ENCODE measurements around the gene SDC4.
A peak's percentile ranks its signal among the peaks of the same experiment; 100 is the strongest.

The SDC4 gene

DNA sequence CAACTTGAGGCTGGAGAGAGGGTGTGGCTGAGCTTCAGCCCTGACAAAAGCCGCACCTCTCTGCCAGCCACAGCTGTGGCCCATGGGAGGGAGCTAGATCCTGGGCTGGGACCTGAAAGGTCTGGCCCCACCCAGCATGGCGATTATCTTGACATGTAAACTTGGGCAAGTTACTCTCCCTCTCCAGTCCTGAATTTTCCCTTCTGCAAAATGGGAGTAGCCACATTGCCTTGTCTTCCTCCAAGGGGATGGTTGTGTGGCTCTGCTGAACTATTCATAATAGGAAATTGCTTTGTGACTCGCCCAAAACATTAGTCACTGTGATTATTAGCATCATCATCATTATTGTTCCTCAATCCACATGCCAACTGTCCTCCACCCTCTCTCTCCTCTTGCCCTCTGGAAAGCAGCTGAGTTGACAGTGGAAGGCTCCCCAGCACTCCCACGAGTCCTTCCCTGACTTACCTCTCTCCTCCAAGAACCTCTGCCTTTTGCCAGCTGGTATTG is 64.6 kb downstream of the SDC4 start:
- Histone ChIP-seq H3K4me3 (no peak overlapping the region), H4K20me1 (no peaks in the 10 kb centered on the region), H3K9ac (no peak overlapping the region), H3K27ac (no peak overlapping the region), H3K4me1 (peaks cover 0 to 16% (median 0%) of the 10 kb centered on the region in 10 experiments; a peak in 7 of 20 replicates), H3K9me3 (replicated peaks in 1 of 11) (no peaks in the 10 kb centered on the region), H3K36me3 (no peaks in the 10 kb centered on the region), H3K4me2 (peak overlapping the region in 3 of 11 experiments; percentile 52 to 71 (median 60); a peak in 6 of 22 replicates), H3K27me3 (no peaks in the 10 kb centered on the region)
- TF ChIP-seq Cebpa-rat (IDR thresholded peaks at IDR 0.05): no peak

DNA sequence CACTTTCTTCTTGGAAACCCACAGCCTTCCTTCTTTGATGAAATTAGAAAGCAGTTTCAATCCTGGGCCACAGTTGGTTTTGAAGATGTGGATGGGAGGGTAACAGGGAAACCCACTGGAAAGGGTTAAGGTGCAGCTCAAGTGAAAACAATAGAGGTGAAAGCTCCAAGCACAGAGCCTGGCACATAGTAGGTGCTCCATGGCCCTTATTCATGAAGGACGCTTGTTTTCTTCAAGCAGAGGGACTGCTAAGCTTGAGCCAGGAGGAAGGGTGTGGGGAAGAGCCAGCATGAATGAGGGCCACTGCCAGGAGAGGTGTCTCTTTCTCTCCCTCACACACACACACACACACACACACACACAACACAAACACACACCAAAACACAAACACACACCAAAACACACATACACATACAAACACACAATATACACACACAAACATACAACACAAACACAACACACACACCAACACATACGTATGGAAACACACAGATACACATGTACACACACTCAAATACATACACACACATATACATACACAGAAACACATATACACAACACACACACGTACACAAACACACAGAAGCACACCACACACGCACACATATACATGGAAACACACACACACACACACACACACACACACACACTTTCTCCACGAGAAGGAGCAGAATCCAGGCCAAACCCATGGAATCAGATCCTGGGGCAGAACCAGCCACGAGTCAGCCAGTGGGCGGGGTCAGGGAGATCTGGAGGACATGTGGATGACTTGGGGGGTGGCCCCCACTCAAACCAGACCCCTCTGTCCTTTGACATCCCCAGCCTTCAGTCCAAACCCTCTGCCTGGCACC is 65.3 kb downstream of the SDC4 start:
- Histone ChIP-seq H3K4me1 (peaks cover 0 to 16% (median 0%) of the 10 kb centered on the region in 10 experiments; a peak in 7 of 20 replicates), H3K9me3 (replicated peaks in 1 of 11) (no peaks in the 10 kb centered on the region), H3K4me2 (peak overlapping the region in 3 of 11 experiments; percentile 52 to 71 (median 60); a peak in 7 of 22 replicates), H4K20me1 (no peaks in the 10 kb centered on the region), H3K27ac (no peak overlapping the region), H3K4me3 (no peak overlapping the region), H3K36me3 (no peaks in the 10 kb centered on the region), H3K27me3 (no peaks in the 10 kb centered on the region), H3K9ac (no peak overlapping the region)
- TF ChIP-seq Cebpa-rat (IDR thresholded peaks at IDR 0.05): no peak

- Histone ChIP-seq H3K4me3 (no peak overlapping the region), H3K4me1 (peaks cover 0 to 18% (median 0%) of the 10 kb centered on the region in 10 experiments; a peak in 7 of 20 replicates), H3K36me3 (no peaks in the 10 kb centered on the region), H3K9me3 (replicated peaks in 1 of 11) (no peaks in the 10 kb centered on the region), H3K27ac (no peak overlapping the region), H4K20me1 (no peaks in the 10 kb centered on the region), H3K9ac (no peak overlapping the region), H3K27me3 (no peaks in the 10 kb centered on the region), H3K4me2 (no peak overlapping the region)
- TF ChIP-seq Cebpa-rat (IDR thresholded peaks at IDR 0.05): no peak
Observed at GRCh38 chr20:45279992-45280391, 68.2 kb downstream of the SDC4 start.

GRCh38 chr20:45275338-45275737 is 72.9 kb downstream of the SDC4 start:
- H4K20me1 ChIP-seq: no peaks in the 10 kb centered on the region
- H3K27ac ChIP-seq: no peak overlapping the region
- no peaks in the 10 kb centered on the region for H3K36me3 ChIP-seq
- H3K9ac ChIP-seq: no peak overlapping the region
- no peak overlapping the region for H3K4me3 ChIP-seq
- H3K4me2 ChIP-seq: no peak overlapping the region
- H3K4me1 ChIP-seq: 0 out of 20 replicates have a peak, but pooled peaks cover 0 to 6% (median 0%) of the 10 kb centered on the region in 10 experiments
- TF ChIP-seq Cebpa-rat (IDR thresholded peaks at IDR 0.05): no peak
- H3K9me3 ChIP-seq (replicated peaks in 1 of 11): no peaks in the 10 kb centered on the region
- H3K27me3 ChIP-seq: no peaks in the 10 kb centered on the region
